ENCODE measurements around the gene SERPINB6. TPM values are rescaled to one million over a fixed set of nuclear protein-coding genes. Genes with fewer than 3 reads are reported as not detected.

The SERPINB6 gene
- polyA plus RNA-seq, 1 of the 3 experiments (the other 2 are of a cell fraction) = 102 TPM

GRCh38 chr6:2977799-2978590 lies 6.6 kb upstream of the SERPINB6 start:
- H2AFZ ChIP-seq (ENCODE audit: low read depth) = peak overlapping the region; percentile 72
- no peak overlapping the region for H3K9ac ChIP-seq
- DNase-seq = no peak
- H3K79me2 ChIP-seq (ENCODE audit: insufficient read depth) = no peaks in the 10 kb centered on the region
- H3K9me3 ChIP-seq = no peaks in the 10 kb centered on the region
- POLR2A ChIA-PET = interaction anchor here (1.0 kb wide), 1 partner anchor 12 kb away, joined by 3 read pairs; no protein-coding TSS in a partner anchor
- no peaks in the 10 kb centered on the region for H3K27me3 ChIP-seq (ENCODE audit: insufficient read depth)
- H3K4me2 ChIP-seq = 0 out of 2 replicates have a peak overlapping the region, but pooled peaks have one; percentile 59
- TF ChIP-seq FOSL2 (IDR thresholded peaks at IDR 0.05; ENCODE audit: borderline replicate concordance, low read depth) (no peak), GABPA (IDR thresholded peaks at IDR 0.05; ENCODE audit: low read depth) (no peak), TEAD4 (IDR thresholded peaks at IDR 0.05; ENCODE audit: borderline replicate concordance, insufficient read depth) (no peak), CTCF (IDR thresholded peaks at IDR 0.05) (no peak), FOXJ3 (CRISPR knock-in tag; IDR thresholded peaks at IDR 0.05) (no peak), JUND (IDR thresholded peaks at IDR 0.05) (no peak), SIN3A (IDR thresholded peaks at IDR 0.05; ENCODE audit: borderline replicate concordance, low read depth, low read length) (no peak), EZH2phosphoT487 (IDR thresholded peaks at IDR 0.05; ENCODE audit: borderline replicate concordance, low read depth) (no peak), GATA2 (CRISPR knock-in tag; IDR thresholded peaks at IDR 0.05) (no peak)
- H3K4me3 ChIP-seq (ENCODE audit: low read depth in 2 of 2, low read length in 1 of 2) = no peak overlapping the region
- H3F3A ChIP-seq (replicated peaks; ENCODE audit: insufficient read depth) = peaks cover 14% of the 10 kb centered on the region
- H3K9me2 ChIP-seq = no peaks in the 10 kb centered on the region
- CTCF ChIA-PET = interaction anchor here (1.0 to 1.3 kb wide), 4 partner anchors 10 to 26 kb away, joined by 3 to 8 read pairs (median 3); no protein-coding TSS in a partner anchor
- WGBS (ENCODE audit: low lambda C conversion rate) = 94% methylated on average over 3 of the region's 3 CpGs
- peaks cover 4 to 14% of the 10 kb centered on the region in 2 experiments; a peak in 2 of 4 replicates for H3K4me1 ChIP-seq (ENCODE audit: control insufficient read depth in 1 of 2, insufficient read depth in 2 of 2, low read depth in 1 of 2, low read length in 1 of 2)
- no peaks in the 10 kb centered on the region for H3K36me3 ChIP-seq (replicated peaks in 1 of 2; ENCODE audit: control insufficient read depth in 1 of 2, insufficient read depth in 2 of 2, low read length in 1 of 2)
- H3K27ac ChIP-seq (ENCODE audit: low read depth in 2 of 2, low read length in 1 of 2) = peak overlapping the region in 1 of 2 experiments; percentile 86; a peak in 2 of 4 replicates
- no peaks in the 10 kb centered on the region for H4K20me1 ChIP-seq (ENCODE audit: insufficient read depth)

- ChIA-PET POLR2A (interaction anchor here (1.0 kb wide), 1 partner anchor 13 kb away, joined by 3 read pairs; no protein-coding TSS in a partner anchor), CTCF (interaction anchor here (1.0 to 1.3 kb wide), 3 partner anchors 10 to 25 kb away, joined by 3 to 8 read pairs (median 3); no protein-coding TSS in a partner anchor)
- H3K4me2 ChIP-seq = peak overlapping the region; percentile 59
- peak overlapping the region; percentile 72 for H2AFZ ChIP-seq (ENCODE audit: low read depth)
- peak overlapping the region in 1 of 2 experiments; percentile 22; a peak in 1 of 4 replicates for H3K4me3 ChIP-seq (ENCODE audit: low read depth in 2 of 2, low read length in 1 of 2)
- H3K79me2 ChIP-seq (ENCODE audit: insufficient read depth) = no peaks in the 10 kb centered on the region; the same call in 1 of the 2 replicates
- 87% methylated on average over 5 of the region's 5 CpGs for WGBS (ENCODE audit: low lambda C conversion rate)
- H3F3A ChIP-seq (replicated peaks; ENCODE audit: insufficient read depth) = peaks cover 14% of the 10 kb centered on the region
- no peaks in the 10 kb centered on the region for H3K9me3 ChIP-seq
- no peaks in the 10 kb centered on the region for H3K36me3 ChIP-seq (replicated peaks in 1 of 2; ENCODE audit: control insufficient read depth in 1 of 2, insufficient read depth in 2 of 2, low read length in 1 of 2)
- H3K9me2 ChIP-seq = no peaks in the 10 kb centered on the region
- H3K9ac ChIP-seq = peak overlapping the region; percentile 67; the same call in 1 of the 2 replicates
- no peaks in the 10 kb centered on the region for H3K27me3 ChIP-seq (ENCODE audit: insufficient read depth)
- H3K4me1 ChIP-seq (ENCODE audit: control insufficient read depth in 1 of 2, insufficient read depth in 2 of 2, low read depth in 1 of 2, low read length in 1 of 2) = peaks cover 4 to 14% of the 10 kb centered on the region in 2 experiments; a peak in 2 of 4 replicates
- no peak for DNase-seq
- H4K20me1 ChIP-seq (ENCODE audit: insufficient read depth) = no peaks in the 10 kb centered on the region
- H3K27ac ChIP-seq (ENCODE audit: low read depth in 2 of 2, low read length in 1 of 2) = peak overlapping the region in 1 of 2 experiments; percentile 86; a peak in 3 of 4 replicates
- TF ChIP-seq CHD2 (IDR thresholded peaks at IDR 0.05; ENCODE audit: low read length, partially characterized antibody) = no peak
- no peak for TF ChIP-seq SIN3A (IDR thresholded peaks at IDR 0.05; ENCODE audit: borderline replicate concordance, low read depth, low read length)
- no peak for TF ChIP-seq ELF1 (IDR thresholded peaks at IDR 0.05)
- no peak for TF ChIP-seq EP300 (IDR thresholded peaks at IDR 0.05; ENCODE audit: borderline replicate concordance in 1 of 2, low read depth in 1 of 2, low read length in 1 of 2)
- TF ChIP-seq RXRA (IDR thresholded peaks at IDR 0.05; ENCODE audit: borderline replicate concordance, low read depth) = no peak
- no peak for TF ChIP-seq GATA2 (CRISPR knock-in tag; IDR thresholded peaks at IDR 0.05)
- TF ChIP-seq USF1 (IDR thresholded peaks at IDR 0.05; ENCODE audit: borderline replicate concordance, low read depth) = no peak
- no peak for TF ChIP-seq FOXM1 (IDR thresholded peaks at IDR 0.05; ENCODE audit: low read depth)
- no peak for TF ChIP-seq NFIC (IDR thresholded peaks at IDR 0.05; ENCODE audit: borderline replicate concordance)
- no peak for TF ChIP-seq POLR2AphosphoS5 (IDR thresholded peaks at IDR 0.05; ENCODE audit: low read depth, low read length)
- no peak for TF ChIP-seq NRF1 (IDR thresholded peaks at IDR 0.05; ENCODE audit: low read depth, low read length)
- TF ChIP-seq USF2 (IDR thresholded peaks at IDR 0.05; ENCODE audit: borderline replicate concordance, low read depth, low read length) = no peak
- no peak for TF ChIP-seq MAX (IDR thresholded peaks at IDR 0.05; ENCODE audit: low read depth)
- no peak for TF ChIP-seq FOXJ3 (CRISPR knock-in tag; IDR thresholded peaks at IDR 0.05)
- no peak for TF ChIP-seq CTCF (IDR thresholded peaks at IDR 0.05)
Measured at GRCh38 chr6:2977290-2977689, 5.9 kb upstream of the SERPINB6 start.

Data from SK-N-SH (cell line).